OCI-M2 (cell line): ENCODE data around the gene BRAF.
"Not testable (repeated sequence)": the region's sequence is repeated elsewhere in the genome, so short reads cannot be mapped to it uniquely, and the experiment has no call there.

Source experiments
- DNase-seq: peaks from one replicate; lab custom pipeline; 2025; ENCODE audit not compliant: unreplicated experiment; lab: John Stamatoyannopoulos, UW

The BRAF gene

DNA sequence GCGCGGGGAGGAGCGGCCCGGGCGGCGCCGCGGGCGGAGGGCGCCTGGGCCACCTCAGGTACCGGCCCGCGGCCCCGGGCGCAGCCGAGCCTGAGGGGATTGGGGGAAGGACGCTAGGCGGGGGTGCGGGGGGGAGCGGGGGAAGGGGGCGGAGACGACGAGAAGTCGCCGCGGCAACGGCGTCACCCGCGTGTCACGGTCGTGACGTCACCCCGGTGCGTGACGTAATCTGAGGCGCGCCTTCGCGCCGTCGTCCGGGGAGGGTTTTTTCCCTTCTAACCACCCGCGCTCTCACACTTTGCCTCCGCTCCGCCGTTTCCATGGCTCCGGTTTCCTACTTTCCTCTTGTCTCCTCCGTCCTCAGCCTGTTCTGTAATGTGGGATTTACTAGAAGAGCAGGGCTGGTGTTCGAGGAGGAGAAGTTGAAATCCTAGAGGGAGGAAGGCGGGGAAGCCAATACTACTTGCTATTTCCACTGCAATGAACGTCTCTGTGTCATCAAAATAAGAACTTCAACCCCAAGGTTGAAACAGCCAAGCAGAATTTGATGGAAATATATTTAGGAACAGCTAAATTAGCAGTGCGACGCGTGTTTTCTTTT, at the start of gene BRAF:
BRAF (minus strand) TSS at position 109 of the 601 bp plus-strand sequence. CDS start 226 bp downstream, outside the sequence.
- peak; percentile 87 for DNase-seq

DNA sequence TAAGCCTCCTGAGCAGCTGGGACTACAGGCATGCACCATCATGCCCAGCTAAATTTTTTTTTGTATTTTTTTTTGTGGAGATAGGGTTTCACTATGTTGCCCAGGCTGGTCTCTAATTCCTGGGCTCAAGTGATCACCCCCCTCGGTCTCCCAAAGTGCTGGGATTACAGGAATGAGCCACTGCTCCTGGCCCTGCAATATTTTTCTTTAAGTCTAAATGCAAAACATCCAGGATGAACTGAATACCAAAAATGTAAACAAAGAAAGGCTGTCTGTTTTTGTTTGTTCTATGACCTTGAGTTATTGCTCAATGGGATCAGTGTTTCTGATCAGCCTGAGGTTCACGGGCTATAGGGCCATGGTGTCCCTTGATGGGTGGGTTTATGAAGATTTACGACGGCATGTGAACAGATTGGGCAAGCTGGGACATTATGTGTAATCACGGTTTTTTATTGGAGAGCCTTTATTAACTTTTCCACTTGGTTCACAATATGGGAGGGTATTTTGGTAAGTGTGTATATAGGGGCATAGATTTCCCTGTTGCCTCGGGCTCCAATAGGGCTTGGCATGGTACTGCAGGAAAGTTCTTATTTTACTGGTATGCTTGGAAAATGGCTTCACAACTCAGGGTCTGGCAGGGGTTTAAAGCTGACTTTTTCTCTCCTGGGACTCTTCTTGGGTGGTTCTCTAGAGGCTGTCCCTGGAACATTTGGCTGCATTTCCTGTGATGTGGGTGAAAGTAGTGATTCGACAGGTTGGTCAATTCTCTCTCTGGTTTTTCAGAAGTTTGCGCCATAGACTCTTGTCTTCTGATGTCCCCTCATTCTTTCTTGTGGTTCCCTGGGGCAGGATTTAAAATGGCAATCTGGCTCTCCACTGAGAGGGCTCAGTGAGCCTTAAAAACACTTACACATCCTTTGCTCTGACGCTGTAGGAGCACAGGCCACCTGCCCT, 48.4 kb upstream of the BRAF start:
- DNase-seq, result no peak

DNA sequence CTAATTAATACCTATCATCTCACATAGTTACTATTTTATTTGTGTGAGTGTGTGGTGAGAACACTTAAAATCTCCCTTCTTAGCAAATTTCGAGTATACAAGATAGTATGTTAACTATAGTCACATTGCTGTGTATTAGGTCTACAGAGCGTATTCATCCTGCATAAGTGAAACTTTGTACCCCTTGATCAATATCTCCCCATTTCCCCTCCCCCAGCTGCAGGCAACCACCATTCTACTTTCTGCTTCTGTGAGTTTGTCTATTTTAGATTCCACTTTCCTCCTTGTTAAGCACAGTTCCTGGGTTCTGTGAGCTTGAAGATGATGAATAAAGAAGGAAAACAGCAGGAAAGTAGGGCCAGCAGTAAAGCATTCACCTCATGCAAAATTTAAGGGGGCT, 47.6 kb upstream of the BRAF start:
- no peak for DNase-seq

DNA sequence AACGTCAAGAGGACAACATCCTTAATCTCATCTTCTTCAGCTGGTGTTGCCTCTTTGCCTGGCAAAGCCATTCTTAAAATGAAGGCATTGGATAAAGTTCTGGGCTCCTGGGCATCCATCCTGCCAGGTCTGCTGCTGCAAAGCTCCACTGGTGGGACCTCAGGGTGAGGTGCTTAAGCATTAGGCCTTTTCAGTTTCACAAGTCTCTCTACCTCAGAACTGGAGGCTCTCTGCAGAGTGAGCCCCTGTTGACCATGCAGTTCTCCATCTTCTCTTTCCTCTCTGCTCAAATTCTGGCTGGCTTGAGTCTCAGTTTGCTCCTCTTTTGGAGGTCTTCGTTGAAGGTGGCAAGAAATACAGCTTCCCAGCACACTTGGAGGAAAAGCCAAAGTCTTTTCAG, 42.7 kb upstream of the BRAF start:
- DNase-seq, result no peak

GRCh38 chr7:140966561-140967233, 42.0 kb upstream of the BRAF start:
- no peak for DNase-seq

DNA sequence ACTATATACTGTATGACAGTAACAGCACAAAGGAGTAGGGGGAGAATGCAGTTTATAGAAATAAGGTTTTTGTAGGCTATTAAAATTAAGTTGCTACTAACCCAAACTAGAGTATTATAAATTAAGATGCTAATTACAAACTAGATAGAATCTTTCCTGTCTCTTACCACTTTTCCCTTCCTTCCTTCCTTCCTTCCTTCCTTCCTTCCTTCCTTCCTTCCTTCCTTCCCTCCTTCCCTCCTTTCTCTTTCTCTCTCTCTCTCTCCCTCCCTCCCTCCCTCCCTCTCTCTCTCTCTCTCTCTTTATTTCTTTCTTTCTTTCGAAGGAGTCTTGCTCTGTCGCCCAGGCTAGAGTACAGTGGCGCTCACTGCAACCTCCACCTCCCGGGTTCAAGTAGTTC, 36.4 kb upstream of the BRAF start:
- DNase-seq, result no peak

DNA sequence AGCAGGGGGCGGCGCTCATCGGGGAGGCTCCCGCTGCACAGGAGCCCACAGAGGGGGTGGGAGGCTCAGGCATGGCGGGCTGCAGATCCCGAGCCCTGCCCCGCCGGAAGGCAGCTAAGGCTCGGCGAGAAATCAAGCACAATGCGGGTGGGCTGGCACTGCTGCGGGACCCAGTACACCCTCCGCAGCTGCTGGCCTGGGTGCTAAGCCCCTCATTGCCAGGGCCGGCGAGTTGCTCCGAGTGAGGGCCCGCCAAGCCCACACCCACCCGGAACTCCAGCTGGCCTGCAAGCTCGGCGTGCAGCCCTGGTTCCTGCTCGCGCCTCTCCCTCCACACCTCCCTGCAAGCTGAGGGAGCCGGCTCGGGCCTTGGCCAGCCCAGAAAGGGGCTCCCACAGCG, 32.3 kb upstream of the BRAF start:
- DNase-seq, result not testable (repeated sequence)

DNA sequence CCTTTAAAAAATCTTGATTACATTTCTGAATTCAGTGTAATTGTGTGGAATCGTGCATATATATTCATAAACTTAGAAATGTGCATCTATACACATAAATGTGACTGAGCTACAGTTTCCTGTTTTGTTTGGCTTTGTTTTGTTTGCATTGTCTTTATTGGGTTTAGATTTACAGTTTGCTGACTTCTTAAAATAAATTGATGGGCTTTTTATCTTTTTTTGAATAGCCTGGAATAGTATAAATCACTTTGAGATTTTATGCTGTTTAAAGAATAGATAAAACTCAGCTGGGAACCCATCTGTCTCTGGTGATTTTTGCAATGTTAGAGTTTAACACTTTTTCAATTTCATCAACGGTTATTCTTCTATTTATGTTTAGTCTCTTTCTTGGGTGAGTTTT, 21.2 kb upstream of the BRAF start:
- DNase-seq, result no peak

DNA sequence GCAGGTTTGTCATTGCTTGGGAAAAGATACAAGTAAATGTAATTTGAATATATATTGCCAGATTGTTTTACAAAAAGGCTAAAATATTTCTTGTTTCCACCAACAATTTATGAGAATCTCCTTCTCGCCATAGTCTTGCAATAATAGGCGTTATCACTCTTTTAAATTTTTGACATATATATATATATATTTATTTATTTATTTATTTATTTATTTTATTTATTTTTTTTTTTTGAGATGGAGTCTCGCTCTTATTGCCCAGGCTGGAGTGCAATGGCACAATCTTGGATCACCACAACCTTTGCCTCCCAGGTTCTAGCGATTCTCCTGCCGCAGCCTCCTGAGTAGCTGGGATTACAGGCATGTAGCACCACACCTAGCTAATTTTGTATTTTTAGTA, 17.5 kb upstream of the BRAF start:
- DNase-seq, result not testable (repeated sequence)

- DNase-seq, result no peak
These were observed 16.2 kb upstream of the BRAF start for GRCh38 chr7:140940898-140941297.

DNA sequence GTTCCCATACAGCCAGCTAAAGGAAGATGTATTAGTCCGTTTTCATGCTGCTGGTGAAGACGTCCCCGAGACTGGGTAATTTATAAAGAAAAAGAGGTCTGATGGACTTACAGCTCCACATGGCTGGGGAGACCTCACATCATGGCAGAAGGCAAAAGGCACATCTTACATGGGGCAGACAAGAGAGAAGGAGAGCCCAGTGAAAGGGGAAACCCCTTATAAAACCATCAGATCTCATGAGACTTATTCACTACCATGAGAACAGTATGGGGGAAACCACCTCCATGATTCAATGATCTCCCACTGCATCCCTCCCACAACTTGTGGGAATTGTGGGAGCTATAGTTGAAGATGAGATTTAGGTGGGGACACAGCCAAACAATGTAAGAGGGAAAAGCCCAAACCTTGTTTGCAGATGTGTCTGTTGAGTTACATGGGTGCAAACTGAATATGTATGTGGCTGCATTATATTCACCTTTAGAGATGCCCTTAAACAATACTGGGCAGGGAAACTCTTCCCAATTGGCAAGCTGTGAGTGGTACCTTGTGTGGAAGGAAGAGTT, 13.1 kb upstream of the BRAF start:
- no peak for DNase-seq

DNA sequence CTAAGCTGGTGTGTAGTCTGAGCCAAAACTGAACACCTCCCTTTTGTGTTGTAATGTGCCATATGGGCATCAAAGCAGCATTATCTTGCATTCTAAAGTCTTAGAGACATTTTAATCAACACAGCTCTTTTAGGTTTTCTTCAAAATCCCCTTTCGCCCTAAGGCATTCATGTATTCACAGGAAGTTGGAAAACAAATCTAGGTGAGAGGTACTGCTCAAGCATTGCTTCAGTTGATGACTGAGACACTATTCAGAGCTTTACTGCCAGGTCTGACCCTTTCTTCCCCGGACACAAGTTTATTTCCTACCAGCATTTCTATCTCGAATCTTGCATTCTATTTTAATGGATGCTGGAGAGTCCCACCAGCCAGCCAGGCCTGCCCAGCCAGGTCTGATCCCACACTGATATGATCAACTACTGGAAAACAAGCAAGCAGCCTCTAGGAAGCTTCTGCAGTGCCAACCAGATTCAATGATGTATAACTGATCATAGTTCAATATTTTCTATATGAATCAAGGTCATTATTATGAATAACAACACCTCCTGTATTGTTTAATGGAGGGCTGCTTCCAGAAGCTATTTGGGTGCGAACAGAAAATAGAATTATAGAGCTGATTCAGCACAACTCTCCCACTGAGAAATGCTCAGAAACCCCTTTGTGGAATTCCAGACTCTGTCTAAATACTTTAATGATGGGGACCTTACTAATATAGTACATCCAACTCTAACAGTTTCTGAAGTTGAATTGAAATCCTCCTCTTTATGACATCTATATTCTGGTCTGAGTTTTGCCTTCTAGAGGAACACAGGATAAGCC, 4.0 kb upstream of the BRAF start:
- DNase-seq, result no peak

DNA sequence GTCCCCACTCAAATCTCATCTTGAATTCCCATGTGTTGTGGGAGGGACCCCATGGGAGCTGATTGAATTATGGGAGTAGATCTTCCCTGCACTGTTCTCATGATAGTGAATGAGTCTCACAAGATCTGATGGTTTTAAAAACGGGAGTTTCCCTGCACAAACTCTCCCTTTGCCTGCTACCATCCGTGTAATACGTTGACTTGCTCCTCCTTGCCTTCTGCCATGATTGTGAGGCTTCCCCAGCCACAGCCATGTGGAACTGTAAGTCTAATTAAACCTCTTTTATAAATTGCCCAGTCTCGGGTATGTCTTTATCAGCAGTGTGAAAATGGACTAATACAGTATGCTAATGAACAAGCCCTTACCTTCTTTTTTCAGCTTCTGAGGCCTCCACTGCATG, 3.2 kb upstream of the BRAF start:
- DNase-seq, result not testable (repeated sequence)

DNA sequence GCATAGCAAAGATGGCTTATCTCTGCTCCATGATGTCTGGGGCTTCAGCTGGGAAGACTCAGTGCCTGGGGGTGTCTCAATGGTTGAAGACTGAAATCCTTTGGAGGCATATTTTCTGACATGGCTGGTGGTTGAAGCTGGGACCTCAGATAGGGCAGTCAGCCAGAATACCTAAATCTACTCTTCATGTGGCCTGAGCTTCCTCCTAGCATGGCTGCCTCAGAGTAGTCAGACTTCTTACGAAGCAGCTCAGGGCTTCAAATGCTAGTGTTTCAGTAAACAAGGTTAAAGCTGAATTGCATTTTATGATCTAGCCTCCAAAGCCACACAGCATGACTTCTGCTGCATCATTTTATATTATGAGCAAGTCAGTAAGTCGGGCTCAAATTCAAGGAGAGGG, 2.6 kb upstream of the BRAF start:
- DNase-seq, result no peak

DNA sequence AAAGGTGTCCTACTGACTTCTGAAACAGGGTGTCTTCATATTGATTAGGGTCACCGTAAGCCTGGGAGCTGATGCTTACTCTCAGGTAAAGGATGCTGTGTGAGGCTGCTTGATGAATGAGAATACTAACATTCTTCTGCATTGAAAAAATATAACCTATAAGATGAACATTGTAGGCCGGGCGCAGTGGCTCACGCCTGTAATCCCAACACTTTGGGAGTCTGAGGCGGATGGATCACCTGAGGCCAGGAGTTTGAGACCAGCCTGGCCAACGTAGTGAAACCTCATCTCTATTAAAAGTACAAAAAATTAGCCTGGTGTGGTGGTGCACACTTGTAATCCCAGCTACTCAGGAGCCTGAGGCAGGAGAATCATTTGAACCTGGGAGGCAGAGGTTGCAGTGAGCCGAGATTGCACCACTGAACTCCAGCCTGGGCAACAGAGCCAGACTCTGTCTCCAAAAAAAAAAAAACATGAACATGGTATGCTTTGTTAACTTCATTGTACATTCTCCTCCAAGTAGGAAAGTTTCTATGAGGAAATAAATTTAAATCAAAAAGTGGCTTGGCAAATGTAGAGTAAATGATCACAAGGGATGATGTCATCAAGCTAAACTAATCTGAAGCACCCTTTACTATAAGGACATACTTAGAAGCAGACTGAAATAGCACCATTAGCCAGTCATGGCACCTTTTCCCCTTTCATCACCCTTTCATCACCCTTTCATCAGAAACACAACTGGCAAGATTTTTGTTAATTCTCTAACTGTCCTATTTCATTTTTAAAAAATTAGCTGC, 1.5 kb upstream of the BRAF start:
- DNase-seq, result no peak

GRCh38 chr7:140924019-140924820, 509 bp downstream of the BRAF start:
- DNase-seq, result peak; percentile 70

DNA sequence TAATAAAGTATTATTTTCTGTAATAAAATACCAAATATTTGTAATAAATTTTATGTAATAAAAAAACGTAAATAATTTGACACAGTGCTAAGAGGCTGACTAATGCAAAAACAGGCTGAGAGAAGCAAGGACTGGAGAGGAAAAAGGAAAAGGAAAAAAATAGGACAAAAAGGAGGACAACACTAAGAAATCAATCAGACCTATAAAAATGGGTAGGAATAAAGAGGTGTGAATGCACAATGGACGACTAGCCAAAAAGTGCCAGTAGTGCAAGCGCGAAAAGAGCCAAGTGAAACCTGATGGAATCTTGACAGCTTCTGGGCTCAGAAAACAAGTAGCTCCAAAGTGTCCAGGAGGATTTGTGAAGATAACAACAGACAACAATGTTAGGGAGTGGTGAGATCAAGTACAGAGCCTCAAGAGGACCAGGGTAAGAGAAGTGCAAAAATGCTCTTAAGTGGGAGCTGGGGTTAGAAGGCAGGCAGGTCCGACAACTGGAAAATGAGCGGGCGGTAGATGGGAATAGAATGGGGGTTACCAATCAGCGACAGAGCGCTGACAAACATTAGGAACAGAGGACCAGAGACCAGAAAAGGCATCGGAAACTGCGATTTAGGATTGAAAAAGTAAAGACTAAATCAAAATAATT, 1.2 kb downstream of the BRAF start:
- no peak for DNase-seq

DNA sequence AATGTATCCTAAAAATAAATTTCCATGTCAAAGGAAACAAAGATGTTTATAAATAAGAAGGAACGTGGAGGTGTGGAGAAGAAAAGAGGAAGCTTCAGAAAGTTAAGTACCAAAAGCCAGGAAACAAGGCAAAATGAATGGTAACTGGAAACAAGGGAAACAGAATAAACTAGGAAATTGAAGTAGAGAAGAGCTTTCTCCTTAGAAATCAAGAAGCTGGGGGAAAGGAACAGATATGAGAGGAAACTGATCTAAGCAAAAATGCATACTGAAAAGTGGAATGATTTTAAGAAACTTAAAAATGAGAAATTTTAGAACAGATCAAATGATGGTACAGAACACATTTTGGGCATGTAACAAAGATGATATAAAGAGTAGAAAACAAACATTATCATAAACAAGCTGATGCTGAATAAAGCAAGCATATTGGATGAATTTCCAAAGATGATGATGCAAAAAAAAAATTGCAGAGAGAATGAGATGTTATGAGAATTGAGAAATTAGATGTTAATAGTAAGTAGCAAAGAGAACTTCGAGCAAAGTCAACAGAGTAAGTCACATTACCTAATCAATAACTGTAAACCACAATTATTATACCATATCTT, 1.9 kb downstream of the BRAF start:
- no peak for DNase-seq
